B cell (primary cell): Measurements from ENCODE around the gene BPIFA3. TPM values are rescaled to one million over a fixed set of nuclear protein-coding genes. Genes with fewer than 3 reads are reported as not detected.

Experiments
- ATAC-seq: fragments of 200-7000 bp; cut with Tn5 transposase; one replicate; pipeline ENCODE4 v1.10.0; 2021; ENCODE audit warnings: low read depth, mild to moderate bottlenecking, moderate number of reproducible peaks, moderate library complexity
- CTCF ChIA-PET: fragments of 350-600 bp; sonication (Branson Sonifier 250); formaldehyde crosslinking; loops from one replicate; lab custom pipeline; 2021; ENCODE audit warnings: antibody characterized with exemption, inconsistent platforms; lab: Charles Lee
- POLR2A ChIA-PET: fragments of 350-600 bp; sonication (Branson Sonifier 250); formaldehyde crosslinking; loops from one replicate; lab custom pipeline; 2021; ENCODE audit warnings: antibody characterized with exemption; lab: Charles Lee
- DNase-seq: peaks from one replicate; pipeline ENCODE4 v3.0.0; 2013
- H2AFZ ChIP-seq: 2 replicates; pipeline ENCODE4 v1.6.1; 2012; ENCODE audit warnings: mild to moderate bottlenecking, low read depth, low read length; ENCODE audit not compliant: insufficient read depth, poor library complexity, severe bottlenecking
- H3K27ac ChIP-seq, 2 donors: 1 replicate in 1 of 2; 2 replicates in 1 of 2; pipeline ENCODE4 v1.5.1; 2012 to 2013; ENCODE audit warnings: low read length in 2 of 2, mild to moderate bottlenecking in 2 of 2, moderate library complexity in 1 of 2
- H3K27me3 ChIP-seq, 4 experiments: fragments of 200-600 bp in 1 of 4; sonication (generic) in 1 of 4; replicated peaks in 1 of 4; 1 replicate in 2 of 4; 2 replicates in 2 of 4; pipeline versions ENCODE4 v1.6.1 to v1.7.0; 2013 to 2016; ENCODE audit warnings: low read length in 3 of 4, mild to moderate bottlenecking in 2 of 4, mixed read lengths in 1 of 4, moderate library complexity in 1 of 4; ENCODE audit not compliant: insufficient read depth in 4 of 4, control insufficient read depth in 3 of 4; ENCODE audit errors: control extremely low read depth in 1 of 4
- H3K36me3 ChIP-seq, 2 experiments: replicated peaks in 1 of 2; 1 replicate in 1 of 2; 2 replicates in 1 of 2; pipeline versions ENCODE4 v1.6.1 to v1.7.1; 2013; ENCODE audit warnings: low read length in 1 of 2; ENCODE audit not compliant: insufficient read depth in 2 of 2, control insufficient read depth in 1 of 2; ENCODE audit errors: control extremely low read depth in 1 of 2, extremely low read depth in 1 of 2
- H3K4me1 ChIP-seq, 2 donors: fragments of 200-600 bp in 1 of 2; sonication (generic) in 1 of 2; 1 replicate in 1 of 2; 2 replicates in 1 of 2; pipeline versions ENCODE4 v1.5.1 to v1.6.1; 2013 to 2017; ENCODE audit warnings: low read length in 2 of 2; ENCODE audit not compliant: control insufficient read depth in 2 of 2, insufficient read depth in 2 of 2
- H3K4me2 ChIP-seq: replicated peaks from 2 replicates; pipeline ENCODE3; 2012; ENCODE audit warnings: mild to moderate bottlenecking, low read depth, low read length; ENCODE audit not compliant: poor library complexity, severe bottlenecking
- H3K4me3 ChIP-seq, 5 experiments: fragments of 200-600 bp in 1 of 5; sonication (generic) in 1 of 5; 1 replicate in 3 of 5; 2 replicates in 2 of 5; pipeline versions ENCODE4 v1.5.1 to v1.7.0; 2011 to 2016; ENCODE audit warnings: low read length in 4 of 5, mild to moderate bottlenecking in 4 of 5, low read depth in 2 of 5, control low read depth in 1 of 5, moderate library complexity in 1 of 5; ENCODE audit not compliant: insufficient read depth in 1 of 5; ENCODE audit errors: control extremely low read depth in 1 of 5, extremely low read depth in 1 of 5
- H3K79me2 ChIP-seq: fragments of 200-600 bp; sonication (generic); one replicate; pipeline ENCODE4 v1.6.0; 2016; ENCODE audit warnings: low read length; ENCODE audit not compliant: control insufficient read depth, insufficient read depth
- H3K9ac ChIP-seq: fragments of 200-600 bp; sonication (generic); 2 replicates; pipeline ENCODE4 v1.6.1; 2017; ENCODE audit warnings: mild to moderate bottlenecking, low read length, moderate library complexity
- H3K9me3 ChIP-seq, 3 donors: one replicate each; pipeline versions ENCODE4 v1.6.1 to v1.7.1; 2013; ENCODE audit warnings: low read length in 2 of 3; ENCODE audit not compliant: control insufficient read depth in 2 of 3, insufficient read depth in 1 of 3; ENCODE audit errors: control extremely low read depth in 1 of 3
- H4K20me1 ChIP-seq: 2 replicates; pipeline ENCODE4 v1.6.0; 2012; ENCODE audit warnings: mild to moderate bottlenecking, low read length; ENCODE audit not compliant: insufficient read depth, control insufficient read depth, poor library complexity, severe bottlenecking
- H3K27ac Mint-ChIP-seq: one replicate; pipeline ENCODE4 v1.8.0; 2021; ENCODE audit warnings: mixed read lengths
- H3K27me3 Mint-ChIP-seq: one replicate; pipeline ENCODE4 v1.8.0; 2021; ENCODE audit warnings: mixed read lengths
- H3K4me1 Mint-ChIP-seq: one replicate; pipeline ENCODE4 v1.8.0; 2021; ENCODE audit warnings: mixed read lengths
- H3K4me3 Mint-ChIP-seq: one replicate; pipeline ENCODE4 v1.8.0; 2021; ENCODE audit warnings: mixed read lengths
- H3K9me3 Mint-ChIP-seq: one replicate; pipeline ENCODE4 v1.8.0; 2022; ENCODE audit warnings: mixed read lengths; ENCODE audit not compliant: insufficient read depth
- EZH2 ChIP-seq: IDR thresholded peaks from 2 replicates; pipeline ENCODE4 v1.6.1; 2012; ENCODE audit warnings: borderline replicate concordance, low read depth, mild to moderate bottlenecking, moderate library complexity, low read length; ENCODE audit not compliant: insufficient read depth, poor library complexity, severe bottlenecking
- WGBS: methylation state at CpG from one replicate; pipeline ENCODE4 v1.1.5; 2013; ENCODE audit warnings: missing lambda C conversion rate; ENCODE audit not compliant: insufficient coverage; 5-methylcytosine and 5-hydroxymethylcytosine counted together
- intact Hi-C: fragments of 100-400 bp; cut with micrococcal nuclease; formaldehyde crosslinking; loops from one replicate; pipeline ENCODE4 v1.10.0; 2022
- polyA plus RNA-seq: library from polyadenylated mRNA; depleted of rRNA; stranded (reverse); fragments of >200 nt; gene quantifications from 2 replicates; pipeline ENCODE4 v1.2.3, GENCODE V29; 2012
- total RNA-seq, 2 donors: library from RNA; stranded (reverse); fragments of 120-200 nt in 1 of 2; gene quantifications; 1 replicate in 1 of 2; 2 replicates in 1 of 2; pipeline versions ENCODE4 v1.2.3 to v1.2.4, GENCODE V29; 2013 to 2022
- TF ChIP-seq, protein P1 (sequence below): fragments of 200-600 bp; IDR thresholded peaks from one replicate; pipeline ENCODE4 v1.8.0; 2022; ENCODE audit warnings: antibody characterized with exemption, mild to moderate bottlenecking

BPIFA3 gene
- total and polyA plus RNA-seq, 2 donors (not counting 1 experiment from before 2014, with no cell fraction given), result not detected

DNA sequence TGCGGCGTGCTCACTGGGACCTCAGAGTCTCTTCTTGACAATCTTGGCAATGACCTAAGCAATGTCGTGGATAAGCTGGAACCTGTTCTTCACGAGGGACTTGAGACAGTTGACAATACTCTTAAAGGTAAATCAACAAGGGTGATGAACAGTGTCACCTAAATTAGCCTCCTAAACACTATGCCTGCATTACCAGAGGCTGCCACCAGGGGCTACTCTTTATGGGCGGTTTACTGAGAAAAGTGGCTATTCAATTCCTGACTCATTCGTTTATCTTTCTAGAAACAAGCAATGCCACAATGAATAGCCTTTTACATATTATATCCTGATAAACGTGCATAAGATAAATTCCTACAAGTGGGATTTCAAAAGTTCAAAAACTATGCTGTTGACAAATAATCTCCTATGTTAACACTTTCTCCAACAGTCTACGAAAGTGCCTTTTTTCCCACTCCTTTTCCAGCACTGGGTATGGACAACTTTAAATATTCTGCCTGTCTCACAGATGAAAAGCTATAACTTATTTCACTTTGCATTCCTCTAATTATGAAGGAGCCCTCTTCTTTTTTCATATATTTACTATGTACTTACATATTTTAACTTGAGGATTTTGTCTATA is 47.9 kb upstream of the BPIFA3 start:
- Histone ChIP-seq H4K20me1 (no peaks in the 10 kb centered on the region), H3K4me2 (no peak overlapping the region), H3K79me2 (no peaks in the 10 kb centered on the region), H3K36me3 (no peaks in the 10 kb centered on the region), H2AFZ (no peak overlapping the region), H3K9me3 (peaks cover 0 to 14% (median 12%) of the 10 kb centered on the region in 3 donors), H3K27me3 (peaks cover 0 to 8% (median 1%) of the 10 kb centered on the region in 4 experiments), H3K27ac (no peak overlapping the region), H3K4me3 (no peak overlapping the region), H3K4me1 (no peaks in the 10 kb centered on the region), H3K9ac (no peak overlapping the region)
- Mint-ChIP-seq H3K4me1 (no peaks in the 10 kb centered on the region), H3K9me3 (peaks cover 8% of the 10 kb centered on the region), H3K4me3 (no peak overlapping the region), H3K27ac (no peak overlapping the region), H3K27me3 (peaks cover 10% of the 10 kb centered on the region)
- TF ChIP-seq, protein P1, sequence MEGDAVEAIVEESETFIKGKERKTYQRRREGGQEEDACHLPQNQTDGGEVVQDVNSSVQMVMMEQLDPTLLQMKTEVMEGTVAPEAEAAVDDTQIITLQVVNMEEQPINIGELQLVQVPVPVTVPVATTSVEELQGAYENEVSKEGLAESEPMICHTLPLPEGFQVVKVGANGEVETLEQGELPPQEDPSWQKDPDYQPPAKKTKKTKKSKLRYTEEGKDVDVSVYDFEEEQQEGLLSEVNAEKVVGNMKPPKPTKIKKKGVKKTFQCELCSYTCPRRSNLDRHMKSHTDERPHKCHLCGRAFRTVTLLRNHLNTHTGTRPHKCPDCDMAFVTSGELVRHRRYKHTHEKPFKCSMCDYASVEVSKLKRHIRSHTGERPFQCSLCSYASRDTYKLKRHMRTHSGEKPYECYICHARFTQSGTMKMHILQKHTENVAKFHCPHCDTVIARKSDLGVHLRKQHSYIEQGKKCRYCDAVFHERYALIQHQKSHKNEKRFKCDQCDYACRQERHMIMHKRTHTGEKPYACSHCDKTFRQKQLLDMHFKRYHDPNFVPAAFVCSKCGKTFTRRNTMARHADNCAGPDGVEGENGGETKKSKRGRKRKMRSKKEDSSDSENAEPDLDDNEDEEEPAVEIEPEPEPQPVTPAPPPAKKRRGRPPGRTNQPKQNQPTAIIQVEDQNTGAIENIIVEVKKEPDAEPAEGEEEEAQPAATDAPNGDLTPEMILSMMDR, result peak; percentile 58
- no peak for TF ChIP-seq EZH2
- intact Hi-C loops, result no loop called here
- DNase-seq (no peak), ATAC-seq (no peak)
- ChIA-PET POLR2A (no interaction called here), CTCF (no interaction called here)
- WGBS, result 56% methylated on average over 5 of the region's 8 CpGs

DNA sequence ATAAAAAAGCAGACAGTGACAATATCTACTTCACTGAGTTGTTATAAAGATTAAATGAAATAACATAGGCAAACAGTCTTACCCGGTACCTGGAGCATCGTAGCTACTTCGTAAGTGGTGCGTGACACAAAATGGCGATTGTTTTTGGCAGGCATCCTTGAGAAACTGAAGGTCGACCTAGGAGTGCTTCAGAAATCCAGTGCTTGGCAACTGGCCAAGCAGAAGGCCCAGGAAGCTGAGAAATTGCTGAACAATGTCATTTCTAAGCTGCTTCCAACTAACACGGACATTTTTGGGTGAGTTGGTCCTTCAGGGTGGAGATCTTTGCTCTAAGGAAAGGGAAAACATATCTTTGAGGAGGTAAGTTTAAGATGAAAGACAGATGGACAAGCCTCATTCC is 44.4 kb upstream of the BPIFA3 start:
- intact Hi-C loops, result no loop called here
- no peaks in the 10 kb centered on the region for H3K27me3 Mint-ChIP-seq
- Histone ChIP-seq H3K9me3 (peaks cover 0 to 14% (median 12%) of the 10 kb centered on the region in 3 donors), H2AFZ (no peak overlapping the region), H3K4me2 (no peak overlapping the region), H3K79me2 (no peaks in the 10 kb centered on the region), H3K27me3 (no peaks in the 10 kb centered on the region), H4K20me1 (no peaks in the 10 kb centered on the region), H3K9ac (no peak overlapping the region), H3K27ac (no peak overlapping the region), H3K4me1 (no peaks in the 10 kb centered on the region), H3K36me3 (no peaks in the 10 kb centered on the region), H3K4me3 (no peak overlapping the region)
- no peak for DNase-seq
- no peak for ATAC-seq
- TF ChIP-seq, protein P1, result no peak
- TF ChIP-seq EZH2, result no peak
- WGBS, result 86% methylated on average over 6 of the region's 7 CpGs
- H3K4me3 Mint-ChIP-seq, result no peak overlapping the region
- ChIA-PET POLR2A (no interaction called here), CTCF (no interaction called here)
- H3K9me3 Mint-ChIP-seq, result peaks cover 8% of the 10 kb centered on the region
- H3K27ac Mint-ChIP-seq, result no peak overlapping the region
- H3K4me1 Mint-ChIP-seq, result no peaks in the 10 kb centered on the region
